ENCODE measurements around the gene RSAD1. TPM values are rescaled to one million over a fixed set of nuclear protein-coding genes. Genes with fewer than 3 reads are reported as not detected.

Gene RSAD1
- total RNA-seq, 2 donors from 2014 or later: 26.6 to 35.8 TPM

DNA sequence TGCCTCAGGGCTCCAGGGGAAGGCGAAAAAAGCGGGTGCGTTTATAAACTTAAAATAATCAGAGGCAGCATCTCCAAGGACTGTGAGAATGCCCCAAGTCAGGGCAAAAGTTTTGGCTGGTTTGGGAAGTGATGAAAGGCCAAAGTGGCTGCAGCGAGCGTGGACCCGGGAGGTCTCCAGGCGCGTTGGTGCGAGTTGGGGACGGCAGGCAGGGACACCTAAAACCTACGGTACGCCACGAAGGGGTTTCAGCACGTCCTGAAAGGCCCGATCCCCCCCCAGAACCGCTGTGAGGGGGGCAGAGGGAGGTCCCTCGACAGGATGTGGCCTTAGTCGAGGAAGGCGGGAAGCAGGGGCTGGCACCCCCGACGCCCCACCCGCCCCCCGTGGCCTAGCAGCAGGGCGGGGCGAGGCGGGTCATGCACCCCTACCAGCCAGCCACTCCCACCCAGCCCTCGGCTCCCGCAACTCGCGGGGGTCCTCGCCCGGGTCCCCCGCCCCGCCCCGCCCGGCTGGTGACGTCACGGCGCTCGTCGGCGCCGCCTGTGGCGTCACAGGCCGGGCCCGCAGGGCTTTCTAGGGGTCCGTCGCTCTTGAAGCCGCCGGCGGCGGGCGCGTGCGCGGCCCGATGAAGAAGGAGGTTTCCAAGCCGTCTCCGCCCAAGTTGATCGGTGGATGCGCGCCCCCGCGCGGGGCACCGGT lies 29.4 kb downstream of the RSAD1 start, which contains the start of gene MYCBPAP:
Gene MYCBPAP (plus strand): TSS at position 569 of the 702 bp plus-strand sequence. CDS start 236 bp downstream, outside the sequence.
- Mint-ChIP-seq H3K27me3 (ENCODE audit: insufficient read depth) (peaks cover 18% of the 10 kb centered on the region), H3K9me3 (no peaks in the 10 kb centered on the region), H3K36me3 (ENCODE audit: low read depth) (no peaks in the 10 kb centered on the region), H3K4me1 (peaks cover 16% of the 10 kb centered on the region), H3K4me3 (peak within 1 kb of the TSS; percentile 83), H3K27ac (peak within 1 kb of the TSS; percentile 90)
- peak; percentile 93 for DNase-seq
- Histone ChIP-seq H3K27ac (ENCODE audit: low read depth, low read length) (no peak within 1 kb of the TSS), H3K4me1 (ENCODE audit: control insufficient read depth, insufficient read depth, low read length) (no peaks in the 10 kb centered on the region), H3K36me3 (ENCODE audit: control insufficient read depth, insufficient read depth, low read length) (no peaks in the 10 kb centered on the region), H3K9ac (ENCODE audit: extremely low read depth, low read length, poor library complexity, severe bottlenecking) (peak within 1 kb of the TSS; percentile 20), H3K4me3 (ENCODE audit: low read length) (peak within 1 kb of the TSS; percentile 80), H3K27me3 (ENCODE audit: control insufficient read depth, insufficient read depth, low read length, poor library complexity, severe bottlenecking) (peaks cover 11% of the 10 kb centered on the region), H3K9me3 (ENCODE audit: control insufficient read depth, low read length) (no peaks in the 10 kb centered on the region)
- TF ChIP-seq, protein P1, sequence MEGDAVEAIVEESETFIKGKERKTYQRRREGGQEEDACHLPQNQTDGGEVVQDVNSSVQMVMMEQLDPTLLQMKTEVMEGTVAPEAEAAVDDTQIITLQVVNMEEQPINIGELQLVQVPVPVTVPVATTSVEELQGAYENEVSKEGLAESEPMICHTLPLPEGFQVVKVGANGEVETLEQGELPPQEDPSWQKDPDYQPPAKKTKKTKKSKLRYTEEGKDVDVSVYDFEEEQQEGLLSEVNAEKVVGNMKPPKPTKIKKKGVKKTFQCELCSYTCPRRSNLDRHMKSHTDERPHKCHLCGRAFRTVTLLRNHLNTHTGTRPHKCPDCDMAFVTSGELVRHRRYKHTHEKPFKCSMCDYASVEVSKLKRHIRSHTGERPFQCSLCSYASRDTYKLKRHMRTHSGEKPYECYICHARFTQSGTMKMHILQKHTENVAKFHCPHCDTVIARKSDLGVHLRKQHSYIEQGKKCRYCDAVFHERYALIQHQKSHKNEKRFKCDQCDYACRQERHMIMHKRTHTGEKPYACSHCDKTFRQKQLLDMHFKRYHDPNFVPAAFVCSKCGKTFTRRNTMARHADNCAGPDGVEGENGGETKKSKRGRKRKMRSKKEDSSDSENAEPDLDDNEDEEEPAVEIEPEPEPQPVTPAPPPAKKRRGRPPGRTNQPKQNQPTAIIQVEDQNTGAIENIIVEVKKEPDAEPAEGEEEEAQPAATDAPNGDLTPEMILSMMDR (conservative IDR thresholded peaks at IDR 0.05): peak; percentile 30
- 14 to 26% methylated on average over 16 to 66 of the region's 66 CpGs for WGBS, 2 experiments (ENCODE audit: insufficient coverage in 1 of 2, insufficient read length in 1 of 2)

DNA sequence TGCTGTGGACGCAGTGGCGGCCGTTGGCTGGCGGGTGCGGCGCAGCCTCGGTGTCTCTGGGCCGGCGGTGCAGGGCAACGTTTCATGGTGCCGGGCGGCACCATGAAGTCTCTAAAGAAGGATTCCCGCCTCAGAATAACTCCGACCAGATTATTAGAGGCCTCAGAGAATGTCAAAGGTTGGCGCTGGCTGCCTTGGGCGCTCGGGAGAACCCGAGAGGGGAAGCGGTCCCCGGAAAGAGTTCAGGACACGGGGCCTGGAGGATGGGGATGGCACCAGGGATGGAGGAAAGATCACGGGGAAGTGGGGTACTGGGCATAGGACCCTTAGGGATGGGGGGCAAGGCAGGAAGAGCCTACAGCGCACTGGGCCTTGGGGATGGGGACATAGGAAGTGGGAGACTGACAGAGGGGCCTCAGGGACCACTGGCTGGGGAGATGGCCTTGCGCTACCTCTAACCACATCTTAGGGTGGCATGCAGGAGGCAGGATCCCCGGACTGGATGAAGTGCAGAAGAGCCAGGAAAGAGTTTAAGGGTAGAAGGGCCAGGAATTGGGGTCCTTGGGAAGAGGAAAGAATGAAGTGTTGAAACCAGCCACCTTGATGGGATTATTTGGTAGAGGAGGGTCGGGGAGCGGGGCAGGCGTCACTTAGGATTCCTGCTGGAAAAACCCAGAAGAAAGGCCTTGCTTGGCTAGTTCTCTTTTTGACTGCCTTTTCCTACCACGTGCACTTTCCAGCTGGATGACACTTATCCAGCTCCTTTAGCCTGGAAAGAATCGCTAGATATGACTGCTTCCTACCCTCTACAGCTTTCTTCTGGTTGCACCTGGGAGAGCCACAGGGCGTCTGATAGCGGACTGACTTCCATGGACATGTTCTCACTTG lies 30.2 kb downstream of the RSAD1 start:
- peaks cover 13% of the 10 kb centered on the region for H3K4me1 Mint-ChIP-seq
- 33 to 61% methylated on average over 9 to 32 of the region's 32 CpGs for WGBS, 2 experiments (ENCODE audit: insufficient coverage in 1 of 2, insufficient read length in 1 of 2)
- no peaks in the 10 kb centered on the region for H3K36me3 ChIP-seq (ENCODE audit: control insufficient read depth, insufficient read depth, low read length)
- H3K9me3 ChIP-seq (ENCODE audit: control insufficient read depth, low read length): no peaks in the 10 kb centered on the region
- no peaks in the 10 kb centered on the region for H3K9me3 Mint-ChIP-seq
- TF ChIP-seq, protein P1 (conservative IDR thresholded peaks at IDR 0.05): no peak
- peaks cover 18% of the 10 kb centered on the region for H3K27me3 Mint-ChIP-seq (ENCODE audit: insufficient read depth)
- no peaks in the 10 kb centered on the region for H3K36me3 Mint-ChIP-seq (ENCODE audit: low read depth)
- no peaks in the 10 kb centered on the region for H3K4me1 ChIP-seq (ENCODE audit: control insufficient read depth, insufficient read depth, low read length)
- peak overlapping the region; percentile 90 for H3K27ac Mint-ChIP-seq
- H3K4me3 Mint-ChIP-seq: peak overlapping the region; percentile 83
- H3K27ac ChIP-seq (ENCODE audit: low read depth, low read length): no peak overlapping the region
- no peak for DNase-seq
- peak overlapping the region; percentile 80 for H3K4me3 ChIP-seq (ENCODE audit: low read length)
- no peak overlapping the region for H3K9ac ChIP-seq (ENCODE audit: extremely low read depth, low read length, poor library complexity, severe bottlenecking)
- H3K27me3 ChIP-seq (ENCODE audit: control insufficient read depth, insufficient read depth, low read length, poor library complexity, severe bottlenecking): peaks cover 11% of the 10 kb centered on the region

DNA sequence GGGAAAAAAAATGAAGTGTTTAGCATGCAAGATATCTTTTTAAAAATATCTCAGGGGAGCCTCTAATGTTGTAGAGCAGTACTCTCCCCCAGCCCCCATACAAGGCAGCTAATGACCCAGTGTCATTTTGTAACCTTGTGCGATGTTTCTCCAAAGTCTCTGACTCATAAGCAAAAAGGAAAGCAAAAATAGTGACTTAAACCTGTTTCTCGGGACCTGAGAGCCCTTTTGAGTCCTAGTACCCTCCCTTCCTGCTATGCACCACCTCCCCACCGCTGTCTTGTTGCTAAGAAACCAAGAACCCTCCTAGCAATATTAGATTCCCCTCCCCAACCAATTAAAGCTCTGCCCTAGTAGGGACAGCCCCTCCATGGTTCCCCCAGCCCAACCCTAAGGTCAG lies 32.4 kb downstream of the RSAD1 start:
- 51 to 78% methylated on average over 3 of the region's 3 CpGs for WGBS, 2 experiments (ENCODE audit: insufficient coverage in 1 of 2, insufficient read length in 1 of 2)
- Mint-ChIP-seq H3K36me3 (ENCODE audit: low read depth) (no peaks in the 10 kb centered on the region), H3K27ac (no peak overlapping the region), H3K27me3 (ENCODE audit: insufficient read depth) (peaks cover 9% of the 10 kb centered on the region), H3K9me3 (no peaks in the 10 kb centered on the region), H3K4me1 (peaks cover 11% of the 10 kb centered on the region), H3K4me3 (no peak overlapping the region)
- TF ChIP-seq, protein P1 (conservative IDR thresholded peaks at IDR 0.05): no peak
- H3K27me3 ChIP-seq (ENCODE audit: control insufficient read depth, insufficient read depth, low read length, poor library complexity, severe bottlenecking): peaks cover 3% of the 10 kb centered on the region
- no peak overlapping the region for H3K4me3 ChIP-seq (ENCODE audit: low read length)
- H3K9me3 ChIP-seq (ENCODE audit: control insufficient read depth, low read length): no peaks in the 10 kb centered on the region
- H3K36me3 ChIP-seq (ENCODE audit: control insufficient read depth, insufficient read depth, low read length): no peaks in the 10 kb centered on the region
- no peak overlapping the region for H3K9ac ChIP-seq (ENCODE audit: extremely low read depth, low read length, poor library complexity, severe bottlenecking)
- peak overlapping the region; percentile 16 for H3K27ac ChIP-seq (ENCODE audit: low read depth, low read length)
- peak; percentile 45 for DNase-seq
- no peaks in the 10 kb centered on the region for H3K4me1 ChIP-seq (ENCODE audit: control insufficient read depth, insufficient read depth, low read length)

All from endodermal cell (in vitro differentiated cells).